ENCODE data around the gene SMIM35. TPM values are rescaled to one million over a fixed set of nuclear protein-coding genes. Genes with fewer than 3 reads are reported as not detected.

SMIM35 gene
- total RNA-seq, 1 experiment from 2014 or later: not detected

GRCh38 chr11:118099838-118100556 lies 13.2 kb upstream of the SMIM35 start:
- H3K14ac ChIP-seq (ENCODE audit: insufficient read depth, low read length): no peak overlapping the region
- H3K23ac ChIP-seq (ENCODE audit: insufficient read length, low read depth, low read length): no peak overlapping the region
- no peak overlapping the region for H2BK5ac ChIP-seq (ENCODE audit: insufficient read length, low read length)
- no peak overlapping the region for H3T11ph ChIP-seq (ENCODE audit: low read length)
- no peak overlapping the region for H2AK5ac ChIP-seq (ENCODE audit: insufficient read length, low read length)
- no peak overlapping the region for H2BK120ac ChIP-seq (ENCODE audit: low read depth, low read length, poor library complexity, severe bottlenecking)
- no peak overlapping the region for H2BK20ac ChIP-seq (ENCODE audit: low read depth, low read length, poor library complexity, severe bottlenecking)
- no peak overlapping the region for H3K4ac ChIP-seq (ENCODE audit: low read depth, low read length)
- Mint-ChIP-seq H3K9me3 (no peaks in the 10 kb centered on the region), H3K4me1 (peaks cover 19 to 27% of the 10 kb centered on the region in 2 experiments), H3K27me3 (ENCODE audit: low read depth) (peaks cover 19% of the 10 kb centered on the region), H3K36me3 (ENCODE audit: insufficient read depth in 1 of 3, low read depth in 3 of 3) (no peaks in the 10 kb centered on the region), H3K4me3 (no peak overlapping the region), H3K27ac (no peak overlapping the region; a peak in 1 of 7 replicates)
- no peaks in the 10 kb centered on the region for H3K9me3 ChIP-seq (ENCODE audit: control insufficient read depth, low read depth, low read length)
- no peaks in the 10 kb centered on the region for H3K79me2 ChIP-seq (ENCODE audit: insufficient read depth, low read length)
- H3K56ac ChIP-seq (ENCODE audit: insufficient read length, low read depth, low read length): no peak overlapping the region
- WGBS (ENCODE audit: extremely low coverage, insufficient read length, low lambda C conversion rate): no CpG with 5 or more reads among the region's 10 CpGs
- H4K91ac ChIP-seq (ENCODE audit: insufficient read length, low read depth, low read length): no peak overlapping the region
- H4K5ac ChIP-seq (ENCODE audit: insufficient read length, low read depth, low read length): no peak overlapping the region
- H3K4me1 ChIP-seq (ENCODE audit: insufficient read depth, low read length): peaks cover 3% of the 10 kb centered on the region; the same call in 1 of the 2 replicates
- no peaks in the 10 kb centered on the region for H3K79me1 ChIP-seq (ENCODE audit: insufficient read depth, low read depth, low read length, poor library complexity, severe bottlenecking)
- H3K18ac ChIP-seq (ENCODE audit: insufficient read length, low read depth, low read length): no peak overlapping the region
- H3K4me2 ChIP-seq (ENCODE audit: insufficient read depth, insufficient read length, low read length): no peak overlapping the region
- no peak overlapping the region for H3K27ac ChIP-seq (ENCODE audit: insufficient read length, low read depth, low read length)
- DNase-seq: no peak
- TF ChIP-seq CTCF (conservative IDR thresholded peaks at IDR 0.05): no peak
- no peak overlapping the region for H4K8ac ChIP-seq (replicated peaks; ENCODE audit: insufficient read length, low read depth, low read length)
- H3K9ac ChIP-seq (ENCODE audit: extremely low read depth, insufficient read length, low read length): no peak overlapping the region
- H2BK12ac ChIP-seq (ENCODE audit: insufficient read length, low read depth, low read length): no peak overlapping the region
- no peaks in the 10 kb centered on the region for H3K27me3 ChIP-seq (ENCODE audit: insufficient read depth, low read length)
- no peaks in the 10 kb centered on the region for H3K23me2 ChIP-seq (ENCODE audit: insufficient read length, low read depth, low read length, poor library complexity, severe bottlenecking)
- no peak overlapping the region for H2BK15ac ChIP-seq (ENCODE audit: low read depth, low read length)
- no peak overlapping the region for H2AFZ ChIP-seq (ENCODE audit: low read length)
- H4K20me1 ChIP-seq (ENCODE audit: control insufficient read depth, insufficient read depth, insufficient read length): no peaks in the 10 kb centered on the region

Data from H9 (cell line).